HepG2 (cell line): ENCODE results near the gene PANK4. TPM values are rescaled to one million over a fixed set of nuclear protein-coding genes. Genes with fewer than 3 reads are reported as not detected.

Source experiments
- ATAC-seq: fragments of 200-7000 bp; cut with Tn5 transposase; 3 replicates; pipeline ENCODE4 v1.9.1; 2020; ENCODE audit warnings: mild to moderate bottlenecking, moderate library complexity
- BruUV-seq: library from RNA; stranded (reverse); fragments of 400-500 nt; replicated peaks from 2 replicates; lab custom pipeline; 2021; lab: Mats Ljungman, UMichigan
- CTCF ChIA-PET: fragments of 300-600 bp; formaldehyde crosslinking; extraction: SDS; loops from one replicate; lab custom pipeline; 2021; ENCODE audit warnings: low total read pairs, inconsistent platforms, low intra/inter-chr PET ratio; lab: Yijun Ruan, JAX
- POLR2A ChIA-PET: fragments of 350-600 bp; sonication (Branson Sonifier 250); formaldehyde crosslinking; loops from one replicate; lab custom pipeline; 2020; ENCODE audit warnings: antibody characterized with exemption, inconsistent platforms; lab: Yijun Ruan, JAX
- DNase-seq: peaks from one replicate; pipeline ENCODE4 v3.0.0-alpha.2; 2015; ENCODE audit warnings: low spot score
- FAIRE-seq: peaks from 3 replicates; lab custom pipeline; 2011; peaks lifted over from hg19 to GRCh38; lab: Jason Lieb, UNC
- H2AFZ ChIP-seq: one replicate; pipeline ENCODE4 v1.6.1; 2011; ENCODE audit warnings: low read length, inconsistent platforms
- H3K27ac ChIP-seq: fragments of 300-600 bp; 3 replicates; pipeline ENCODE4 v1.8.0; 2011; ENCODE audit warnings: mixed run types, mild to moderate bottlenecking, mixed read lengths, low read length, inconsistent platforms; ENCODE audit not compliant: insufficient read depth; ENCODE audit errors: extremely low read length
- H3K27me3 ChIP-seq, 2 experiments: fragments of 200-600 bp in 1 of 2; 2 replicates in 1 of 2; 3 replicates in 1 of 2; pipeline versions ENCODE4 v1.6.0 to v1.8.0; 2011; ENCODE audit warnings: low read length in 2 of 2, mild to moderate bottlenecking in 2 of 2, moderate library complexity in 2 of 2, inconsistent platforms in 1 of 2; ENCODE audit not compliant: insufficient read depth in 2 of 2, control insufficient read depth in 1 of 2
- H3K36me3 ChIP-seq, 2 experiments: fragments of 200-600 bp in 1 of 2; replicated peaks in 1 of 2; 2 replicates in 1 of 2; 3 replicates in 1 of 2; pipeline versions ENCODE4 v1.5.1 to v1.8.0; 2011; ENCODE audit warnings: low read length in 2 of 2, inconsistent platforms in 1 of 2; ENCODE audit not compliant: insufficient read depth in 2 of 2, control insufficient read depth in 1 of 2
- H3K4me1 ChIP-seq: 2 replicates; pipeline ENCODE4 v1.5.1; 2012; ENCODE audit warnings: low read length, inconsistent platforms; ENCODE audit not compliant: insufficient read depth
- H3K4me2 ChIP-seq: 2 replicates; pipeline ENCODE4 v1.6.0; 2011; ENCODE audit warnings: low read depth, low read length, inconsistent platforms
- H3K4me3 ChIP-seq, 3 experiments: fragments of 200-600 bp in 1 of 3; sonication (generic), shearing (Covaris generic) in 1 of 3; replicated peaks in 1 of 3; 2 replicates each; pipeline ENCODE4 v1.5.1; 2011 to 2016; ENCODE audit warnings: low read length in 3 of 3, inconsistent platforms in 2 of 3, low read depth in 2 of 3, mild to moderate bottlenecking in 2 of 3, control low read depth in 1 of 3, mixed read lengths in 1 of 3; ENCODE audit not compliant: insufficient read depth in 1 of 3
- H3K79me2 ChIP-seq: one replicate; pipeline ENCODE4 v1.6.1; 2011; ENCODE audit warnings: low read length, inconsistent platforms; ENCODE audit not compliant: insufficient read depth
- H3K9ac ChIP-seq: 2 replicates; pipeline ENCODE4 v1.6.0; 2011; ENCODE audit warnings: mild to moderate bottlenecking, low read depth, low read length, inconsistent platforms; ENCODE audit not compliant: insufficient read depth
- H3K9me3 ChIP-seq: 2 replicates; pipeline ENCODE4 v1.5.1; 2012; ENCODE audit warnings: mild to moderate bottlenecking, low read length
- H4K20me1 ChIP-seq: 2 replicates; pipeline ENCODE4 v1.6.0; 2011; ENCODE audit warnings: inconsistent platforms, mild to moderate bottlenecking, low read length, moderate library complexity; ENCODE audit not compliant: insufficient read depth
- ASH2L ChIP-seq: fragments of 300-600, 200-600 bp; sonication (generic); IDR thresholded peaks from 2 replicates; pipeline ENCODE4 v1.7.0; 2017; ENCODE audit warnings: low read depth, mild to moderate bottlenecking, moderate library complexity, mixed read lengths, low read length; ENCODE audit not compliant: insufficient read length
- ATRX ChIP-seq: sonication (generic); formaldehyde crosslinking; IDR thresholded peaks from 2 replicates; pipeline ENCODE4 v1.4.0; 2020; ENCODE audit warnings: missing genetic modification reagents, borderline replicate concordance
- GATAD2A ChIP-seq: IDR thresholded peaks from 2 replicates; pipeline ENCODE4 v1.6.1; 2016
- GFI1 ChIP-seq: sonication (generic); formaldehyde crosslinking; IDR thresholded peaks from 2 replicates; pipeline ENCODE4 v1.5.0; 2020; ENCODE audit warnings: missing genetic modification reagents, mild to moderate bottlenecking, borderline replicate concordance
- JUND ChIP-seq: sonication (generic); formaldehyde crosslinking; IDR thresholded peaks from 2 replicates; pipeline ENCODE4 v1.8.0; 2022; ENCODE audit warnings: mild to moderate bottlenecking, missing genetic modification reagents
- MAFF ChIP-seq: IDR thresholded peaks from 2 replicates; pipeline ENCODE4 v1.6.1; 2011; ENCODE audit warnings: low read depth, low read length, improper control_type of control experiment
- MTA1 ChIP-seq: sonication (generic); formaldehyde crosslinking; IDR thresholded peaks from 2 replicates; pipeline ENCODE4 v1.4.0; 2020; ENCODE audit warnings: missing genetic modification reagents, mild to moderate bottlenecking, borderline replicate concordance
- PPARG ChIP-seq: conservative IDR thresholded peaks from 2 replicates; pipeline ENCODE4 v1.6.1; 2016; ENCODE audit warnings: missing biosample characterization, missing genetic modification reagents
- RCOR2 ChIP-seq: IDR thresholded peaks from 2 replicates; pipeline ENCODE4 v1.6.1; 2016; ENCODE audit warnings: missing biosample characterization, missing genetic modification reagents
- ZFAT ChIP-seq: sonication (generic); formaldehyde crosslinking; conservative IDR thresholded peaks from 2 replicates; pipeline ENCODE4 v1.8.1; 2023; ENCODE audit warnings: missing genetic modification reagents, inconsistent platforms
- ZNF772 ChIP-seq: sonication (generic); formaldehyde crosslinking; IDR thresholded peaks from 2 replicates; pipeline ENCODE4 v1.5.0; 2020; ENCODE audit warnings: mild to moderate bottlenecking, missing genetic modification reagents
- WGBS: methylation state at CpG from one replicate; pipeline ENCODE4 v1.1.6; 2017; ENCODE audit warnings: low lambda C conversion rate; 5-methylcytosine and 5-hydroxymethylcytosine counted together
- in situ Hi-C: cut with HindIII; loops from 2 replicates; pipeline ENCODE4 v1.10.0; 2017; ENCODE audit warnings: low pct_unique_long_range_greater_than_20kb; ENCODE audit not compliant: extremely low pct_ligation_motif_present
- intact Hi-C: fragments of 100-400 bp; cut with micrococcal nuclease; formaldehyde crosslinking; loops from one replicate; pipeline ENCODE4 v1.10.0; 2022; ENCODE audit not compliant: unreplicated experiment
- polyA plus RNA-seq, 8 experiments: library from polyadenylated mRNA; depleted of rRNA in 3 of 8; stranded (reverse) in 7 of 8; unstranded in 1 of 8; fragments of >200 nt; fragmentation: Illumina TruSeq in 4 of 8; extraction: Trizol in 4 of 8; gene quantifications; 2 replicates each; pipeline versions ENCODE4 v1.2.1 to v1.2.3, GENCODE V29; 2011 to 2016; ENCODE audit warnings: low read depth in 4 of 8, missing spikeins in 1 of 8, mixed read lengths in 1 of 8; ENCODE audit not compliant: insufficient read depth in 1 of 8
- total RNA-seq, 5 experiments: library from RNA; depleted of rRNA; stranded (reverse); fragments of >200 nt; fragmentation: Illumina TruSeq; extraction: Trizol; gene quantifications; 2 replicates each; pipeline ENCODE4 v1.2.3, GENCODE V29; 2016; ENCODE audit warnings: low read depth in 1 of 5
- TF ChIP-seq, protein P1 (sequence below), 2 experiments: sonication (generic) in 1 of 2; formaldehyde crosslinking in 1 of 2; IDR thresholded peaks; 2 replicates each; pipeline versions ENCODE4 v1.4.0 to v1.6.1; 2016 to 2020; ENCODE audit warnings: borderline replicate concordance in 1 of 2, low read depth in 1 of 2, mild to moderate bottlenecking in 1 of 2, missing genetic modification reagents in 1 of 2
- TF ChIP-seq, protein P2 (sequence below): sonication (generic); formaldehyde crosslinking; IDR thresholded peaks from 2 replicates; pipeline ENCODE4 v1.4.0; 2020; ENCODE audit warnings: mild to moderate bottlenecking, low read depth, missing genetic modification reagents

PANK4 gene
- total and polyA plus RNA-seq, 2 of the 13 experiments (the other 11 are each of a cell fraction or from before 2014, with no cell fraction given), result 17.4 to 19.3 TPM

DNA sequence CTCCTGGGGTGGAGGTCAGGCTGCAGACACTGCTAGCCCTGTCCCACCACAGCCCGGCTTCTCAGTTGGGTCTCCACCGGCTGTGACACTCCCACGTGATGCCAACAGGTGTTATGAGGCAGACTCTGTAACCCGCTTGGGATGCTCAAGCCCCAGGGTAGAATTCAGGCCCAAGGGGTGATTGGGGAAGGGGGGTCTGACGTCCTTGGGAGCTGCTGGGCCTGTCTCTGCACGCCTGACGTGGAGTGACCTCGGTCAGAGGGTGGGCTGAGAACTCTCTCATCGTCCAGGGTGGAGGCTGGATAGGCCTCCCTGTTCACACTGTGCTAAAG is 11.4 kb upstream of the PANK4 start:
- 3% methylated on average over 6 of the region's 9 CpGs for WGBS
- Histone ChIP-seq H3K36me3 (no peaks in the 10 kb centered on the region), H3K4me1 (peaks cover 19% of the 10 kb centered on the region), H3K4me2 (no peak overlapping the region), H3K9me3 (no peaks in the 10 kb centered on the region), H3K27me3 (peaks cover 10 to 47% of the 10 kb centered on the region in 2 experiments; a peak in 4 of 5 replicates), H2AFZ (no peak overlapping the region), H4K20me1 (no peaks in the 10 kb centered on the region), H3K27ac (no peak overlapping the region), H3K79me2 (no peaks in the 10 kb centered on the region), H3K4me3 (no peak overlapping the region), H3K9ac (no peak overlapping the region)
- ChIA-PET CTCF (no interaction called here), POLR2A (no interaction called here)
- no peak for ATAC-seq
- no peak for DNase-seq
- no peak for FAIRE-seq
- BruUV-seq, result no TSS peak
- in situ Hi-C loops, result no loop called here
- TF ChIP-seq GFI1 (no peak), GATAD2A (CRISPR knock-in tag) (no peak), MAFF (no peak)
- TF ChIP-seq, protein P1, sequence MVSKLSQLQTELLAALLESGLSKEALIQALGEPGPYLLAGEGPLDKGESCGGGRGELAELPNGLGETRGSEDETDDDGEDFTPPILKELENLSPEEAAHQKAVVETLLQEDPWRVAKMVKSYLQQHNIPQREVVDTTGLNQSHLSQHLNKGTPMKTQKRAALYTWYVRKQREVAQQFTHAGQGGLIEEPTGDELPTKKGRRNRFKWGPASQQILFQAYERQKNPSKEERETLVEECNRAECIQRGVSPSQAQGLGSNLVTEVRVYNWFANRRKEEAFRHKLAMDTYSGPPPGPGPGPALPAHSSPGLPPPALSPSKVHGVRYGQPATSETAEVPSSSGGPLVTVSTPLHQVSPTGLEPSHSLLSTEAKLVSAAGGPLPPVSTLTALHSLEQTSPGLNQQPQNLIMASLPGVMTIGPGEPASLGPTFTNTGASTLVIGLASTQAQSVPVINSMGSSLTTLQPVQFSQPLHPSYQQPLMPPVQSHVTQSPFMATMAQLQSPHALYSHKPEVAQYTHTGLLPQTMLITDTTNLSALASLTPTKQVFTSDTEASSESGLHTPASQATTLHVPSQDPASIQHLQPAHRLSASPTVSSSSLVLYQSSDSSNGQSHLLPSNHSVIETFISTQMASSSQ (IDR thresholded peaks at IDR 0.05; ENCODE audit: low read depth), result no peak
- TF ChIP-seq, protein P1 (CRISPR knock-in tag; IDR thresholded peaks at IDR 0.05; ENCODE audit: borderline replicate concordance), result no peak
- intact Hi-C loops, result no loop called here

DNA sequence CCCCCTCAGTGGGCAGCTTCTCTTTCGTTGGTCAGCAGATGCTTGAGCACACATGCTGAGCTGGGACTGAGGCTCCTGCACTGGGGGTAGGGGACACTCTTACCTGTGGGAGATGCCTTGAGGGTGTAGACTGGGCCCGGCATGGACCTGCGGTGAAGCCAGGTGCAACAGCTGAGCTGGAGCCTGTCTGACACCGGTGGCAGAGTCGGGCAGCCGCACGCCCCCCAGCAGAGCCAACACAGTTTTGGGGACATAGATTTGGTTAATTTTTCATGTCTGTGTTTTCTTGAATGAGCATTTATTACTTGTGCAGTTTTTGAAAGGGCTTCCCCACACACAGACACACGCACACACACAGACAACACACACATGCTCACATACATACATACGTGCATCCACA is 9.6 kb upstream of the PANK4 start:
- Histone ChIP-seq H3K4me3 (no peak overlapping the region), H3K27ac (no peak overlapping the region), H3K79me2 (no peaks in the 10 kb centered on the region), H3K9ac (no peak overlapping the region), H3K4me2 (no peak overlapping the region), H3K27me3 (peaks cover 13 to 59% of the 10 kb centered on the region in 2 experiments), H3K36me3 (no peaks in the 10 kb centered on the region), H3K9me3 (no peaks in the 10 kb centered on the region), H2AFZ (no peak overlapping the region), H4K20me1 (no peaks in the 10 kb centered on the region), H3K4me1 (peaks cover 5% of the 10 kb centered on the region; the same call in 1 of the 2 replicates)
- no peak for ATAC-seq
- CTCF ChIA-PET, result no interaction called here
- POLR2A ChIA-PET, result interaction anchor here (1.4 to 2.1 kb wide), 2 partner anchors 10 kb away, joined by 5 to 7 read pairs; partner anchors contain the start of gene PANK4
- BruUV-seq, result no TSS peak
- intact Hi-C loops (no loop called here), in situ Hi-C loops (no loop called here)
- FAIRE-seq, result no peak
- WGBS, result 62% methylated on average over 8 of the region's 9 CpGs
- DNase-seq, result no peak
- TF ChIP-seq RCOR2 (CRISPR knock-in tag) (no peak), ATRX (CRISPR knock-in tag) (no peak), PPARG (CRISPR knock-in tag) (no peak), MTA1 (CRISPR knock-in tag) (no peak), ZNF772 (CRISPR knock-in tag) (no peak), JUND (no peak), ZFAT (CRISPR knock-in tag) (no peak), ASH2L (no peak)
- TF ChIP-seq, protein P2, sequence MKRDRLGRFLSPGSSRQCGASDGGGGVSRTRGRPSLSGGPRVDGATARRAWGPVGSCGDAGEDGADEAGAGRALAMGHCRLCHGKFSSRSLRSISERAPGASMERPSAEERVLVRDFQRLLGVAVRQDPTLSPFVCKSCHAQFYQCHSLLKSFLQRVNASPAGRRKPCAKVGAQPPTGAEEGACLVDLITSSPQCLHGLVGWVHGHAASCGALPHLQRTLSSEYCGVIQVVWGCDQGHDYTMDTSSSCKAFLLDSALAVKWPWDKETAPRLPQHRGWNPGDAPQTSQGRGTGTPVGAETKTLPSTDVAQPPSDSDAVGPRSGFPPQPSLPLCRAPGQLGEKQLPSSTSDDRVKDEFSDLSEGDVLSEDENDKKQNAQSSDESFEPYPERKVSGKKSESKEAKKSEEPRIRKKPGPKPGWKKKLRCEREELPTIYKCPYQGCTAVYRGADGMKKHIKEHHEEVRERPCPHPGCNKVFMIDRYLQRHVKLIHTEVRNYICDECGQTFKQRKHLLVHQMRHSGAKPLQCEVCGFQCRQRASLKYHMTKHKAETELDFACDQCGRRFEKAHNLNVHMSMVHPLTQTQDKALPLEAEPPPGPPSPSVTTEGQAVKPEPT (CRISPR knock-in tag), result no peak
